Fibroblast of mammary gland (primary cell): ENCODE measurements around the gene CXorf58.
"Not testable (repeated sequence)": the region's sequence is repeated elsewhere in the genome, so short reads cannot be mapped to it uniquely, and the experiment has no call there.

Experiments used
- DNase-seq: peaks from one replicate; pipeline ENCODE4 v3.0.0-alpha.2; 2010; ENCODE audit warnings: low read depth
- H3K4me3 ChIP-seq: 2 replicates; pipeline ENCODE4 v1.5.1; 2011; ENCODE audit warnings: low read depth, mild to moderate bottlenecking, low read length, moderate library complexity; ENCODE audit not compliant: control insufficient read depth
- CTCF ChIP-seq: conservative IDR thresholded peaks from 2 replicates; pipeline ENCODE4 v1.5.1; 2011; ENCODE audit warnings: low read depth, low read length, inconsistent platforms; ENCODE audit not compliant: control insufficient read depth, insufficient read depth

The CXorf58 gene

GRCh38 chrX:23907498-23908218 lies at the start of gene CXorf58, which contains the start of gene APOO:
CXorf58 (plus strand) TSS chrX:23908006; CDS start chrX:23910303, 2,297 bp downstream.
APOO (minus strand) TSS chrX:23907938; CDS start chrX:23907702, 236 bp downstream.
- peak; percentile 87 for DNase-seq

GRCh38 chrX:23859238-23859637 lies 48.6 kb upstream of the CXorf58 start:
- not testable (repeated sequence) for H3K4me3 ChIP-seq, DNase-seq

More at GRCh38 chrX:23907498-23908218, at the start of gene CXorf58, which contains the start of gene APOO:
- peak within 1 kb of the TSS; percentile 64 for H3K4me3 ChIP-seq
- peak; percentile 52 for TF ChIP-seq CTCF

- no peak overlapping the region for H3K4me3 ChIP-seq
- no peak for TF ChIP-seq CTCF
- DNase-seq, result no peak
Measured at GRCh38 chrX:23861215-23861896, 46.5 kb upstream of the CXorf58 start.

- H3K4me3 ChIP-seq, DNase-seq: not testable (repeated sequence)
Measured at GRCh38 chrX:23861952-23862351, 45.9 kb upstream of the CXorf58 start.

- H3K4me3 ChIP-seq, result no peak overlapping the region
- TF ChIP-seq CTCF, result no peak
- DNase-seq, result no peak
Measured at GRCh38 chrX:23864742-23865326, 43.0 kb upstream of the CXorf58 start.

GRCh38 chrX:23870041-23870440 lies 37.8 kb upstream of the CXorf58 start:
- no peak overlapping the region for H3K4me3 ChIP-seq
- no peak for TF ChIP-seq CTCF
- DNase-seq, result no peak

GRCh38 chrX:23871905-23872546 lies 35.8 kb upstream of the CXorf58 start:
- no peak overlapping the region for H3K4me3 ChIP-seq
- no peak for TF ChIP-seq CTCF
- no peak for DNase-seq
